HG03103 (cell line): Measurements from ENCODE around the gene RAB7A.
"Not testable (repeated sequence)": the region's sequence is repeated elsewhere in the genome, so short reads cannot be mapped to it uniquely, and the experiment has no call there.

ENCODE experiments used
- ATAC-seq: cut with Tn5 transposase; IDR thresholded peaks from one replicate; pipeline ENCODE4 v1.9.1; 2021; ENCODE audit warnings: low read depth; ENCODE audit not compliant: unreplicated experiment

RAB7A gene

DNA sequence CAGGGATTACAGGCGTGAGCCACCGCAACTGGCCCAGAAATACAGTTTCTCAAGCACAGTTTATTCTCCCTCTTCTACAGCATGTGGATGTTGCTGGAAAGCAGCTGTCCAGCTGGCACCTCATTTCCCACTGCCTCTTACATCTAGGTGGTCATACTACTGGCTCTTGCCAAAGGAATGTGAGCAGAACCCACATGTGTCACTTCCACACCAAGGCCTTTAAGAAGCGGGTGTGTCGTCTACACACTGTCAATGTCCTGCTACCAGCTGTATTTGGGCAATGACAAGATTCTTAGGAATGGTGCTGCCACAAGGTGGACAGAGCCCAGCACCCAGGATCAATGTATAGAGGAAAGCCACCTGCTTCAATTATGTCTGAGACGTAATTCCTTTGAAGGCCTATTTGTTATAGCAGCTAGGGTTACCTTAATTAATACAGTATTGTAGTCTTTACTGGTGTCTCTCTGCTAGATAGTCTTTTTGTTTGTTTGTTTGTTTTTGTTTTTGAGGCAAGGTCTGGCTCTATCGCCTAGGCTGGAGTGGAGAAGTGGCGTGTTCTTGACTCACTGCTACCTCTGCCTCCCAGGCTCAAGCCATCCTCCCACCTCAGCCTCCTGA, 15.1 kb upstream of the RAB7A start:
- no peak for ATAC-seq

DNA sequence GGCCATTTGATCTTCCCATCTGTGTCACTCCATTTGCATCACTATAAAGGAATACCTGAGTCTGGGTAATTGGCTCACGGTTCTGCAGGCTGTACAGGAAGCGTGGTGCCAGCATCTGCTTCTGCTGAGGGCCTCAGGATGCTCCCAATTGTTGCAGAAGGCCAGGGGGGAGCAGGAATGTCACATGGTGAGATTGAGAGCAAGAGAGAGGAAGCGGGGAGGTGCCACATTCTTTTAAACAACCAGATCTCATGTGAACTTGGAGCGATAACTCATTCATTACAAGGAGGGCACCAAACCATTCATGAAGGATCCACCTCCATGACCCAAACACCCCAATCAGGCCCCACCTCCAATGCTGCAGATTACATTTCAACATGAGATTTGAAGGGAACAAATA, 13.1 kb upstream of the RAB7A start:
- ATAC-seq: no peak

DNA sequence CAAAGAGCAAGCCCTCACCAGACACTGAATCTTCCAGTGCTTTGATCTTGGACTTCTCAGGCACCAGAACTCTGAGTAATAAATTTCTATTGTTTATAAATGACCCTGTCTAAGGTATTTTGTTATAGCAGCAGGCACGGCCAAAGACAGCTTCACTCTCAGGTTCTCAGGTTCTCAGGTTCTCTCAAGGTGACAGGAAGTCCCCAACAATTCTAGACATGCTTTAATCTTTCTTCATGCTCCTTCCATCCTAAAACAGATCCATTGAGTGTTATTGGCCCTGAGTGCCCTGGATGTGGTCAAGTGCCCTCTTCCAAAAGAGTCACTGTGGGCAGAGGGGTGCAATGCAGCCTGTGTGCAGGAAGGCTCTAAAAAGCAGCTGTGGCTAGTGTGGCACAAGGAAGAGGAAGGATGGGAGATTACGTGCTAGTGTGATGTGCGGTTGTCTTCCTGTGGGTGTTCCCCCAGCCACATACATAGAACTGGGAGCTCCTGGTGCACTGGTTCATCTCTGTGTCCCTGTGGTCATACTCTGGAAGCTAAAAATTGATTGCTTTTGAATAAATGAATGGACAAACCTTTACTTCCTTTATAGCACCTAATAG, 11.0 kb upstream of the RAB7A start:
- ATAC-seq: no peak

DNA sequence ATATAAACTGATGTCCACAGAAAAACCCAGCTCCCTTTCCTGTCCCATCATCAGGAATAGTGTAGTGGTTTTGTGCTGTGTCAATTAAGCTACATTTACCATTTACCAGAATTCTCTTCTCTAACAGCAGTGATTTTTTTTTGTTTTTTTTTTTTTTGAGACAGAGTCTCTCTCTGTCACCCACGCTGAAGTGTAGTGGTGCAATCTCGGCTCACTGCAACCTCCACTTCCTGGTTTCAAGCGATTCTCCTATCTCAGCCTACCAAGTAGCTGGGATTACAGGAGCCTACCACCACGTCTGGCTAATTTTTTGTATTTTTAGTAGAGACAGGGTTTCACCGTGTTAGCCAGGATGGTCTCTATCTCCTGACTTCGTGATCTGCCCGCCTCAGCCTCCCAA, 7.1 kb upstream of the RAB7A start:
- not testable (repeated sequence) for ATAC-seq

DNA sequence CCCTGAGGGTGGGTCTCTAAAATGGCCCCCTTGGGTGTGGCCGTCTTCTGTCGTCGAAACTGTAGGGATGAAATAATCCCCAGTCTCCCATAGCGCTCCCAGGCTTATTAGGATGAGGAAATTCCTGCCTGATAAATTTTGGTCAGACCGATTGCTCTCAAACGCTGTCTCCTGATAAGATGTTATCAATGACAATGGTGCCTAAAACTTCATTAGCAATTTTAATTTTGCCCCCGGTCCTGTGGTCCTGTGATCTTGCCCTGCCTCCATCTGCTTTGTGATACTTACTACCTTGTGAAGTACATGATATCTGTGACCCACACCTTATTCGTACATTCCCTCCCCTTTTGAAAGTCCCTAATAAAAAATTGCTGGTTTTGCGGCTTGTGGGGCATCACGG, 5.1 kb upstream of the RAB7A start:
- no peak for ATAC-seq

DNA sequence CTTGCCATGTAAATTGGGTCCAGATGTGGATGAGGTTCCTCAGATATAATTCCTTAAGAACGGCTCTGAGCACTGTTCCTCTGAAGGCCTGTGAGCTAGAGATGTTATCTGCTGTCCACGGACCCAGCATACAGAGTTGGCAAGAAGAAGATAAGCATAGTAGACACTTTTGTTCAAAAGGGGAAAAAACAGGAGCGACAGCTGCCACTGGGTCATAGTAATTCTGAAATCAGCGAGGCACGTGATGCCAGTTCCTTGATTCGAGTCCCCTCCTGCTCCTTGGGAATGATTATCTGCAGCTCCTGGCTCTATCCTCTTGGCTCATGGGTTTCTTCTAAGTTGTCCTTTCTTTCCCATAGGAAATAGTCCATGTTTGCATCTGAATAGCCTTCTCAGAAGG, 2.5 kb upstream of the RAB7A start:
- ATAC-seq: no peak

DNA sequence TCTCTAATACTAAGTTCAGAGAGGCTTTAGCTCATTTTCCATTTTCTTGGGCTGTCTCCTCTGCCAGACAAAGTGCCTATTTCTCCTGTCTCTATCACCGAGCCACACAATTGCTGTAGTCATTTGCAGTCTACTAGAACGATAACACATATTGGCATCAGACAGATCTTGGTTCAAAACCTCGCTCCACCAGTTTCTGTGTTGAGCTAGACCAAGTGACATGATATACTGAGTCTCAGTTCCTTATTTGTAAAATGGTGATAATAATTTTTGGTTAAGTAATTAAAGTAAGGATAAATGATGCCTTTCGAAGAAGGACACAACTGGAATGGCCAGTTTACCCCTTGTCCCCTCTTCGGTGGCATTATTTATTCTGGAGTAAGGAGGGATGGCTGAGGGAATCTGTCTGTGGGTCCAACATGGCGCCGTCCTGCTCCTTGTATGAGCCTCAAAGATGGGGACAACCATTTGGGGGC, 398 bp upstream of the RAB7A start:
- ATAC-seq: peak; percentile 19

DNA sequence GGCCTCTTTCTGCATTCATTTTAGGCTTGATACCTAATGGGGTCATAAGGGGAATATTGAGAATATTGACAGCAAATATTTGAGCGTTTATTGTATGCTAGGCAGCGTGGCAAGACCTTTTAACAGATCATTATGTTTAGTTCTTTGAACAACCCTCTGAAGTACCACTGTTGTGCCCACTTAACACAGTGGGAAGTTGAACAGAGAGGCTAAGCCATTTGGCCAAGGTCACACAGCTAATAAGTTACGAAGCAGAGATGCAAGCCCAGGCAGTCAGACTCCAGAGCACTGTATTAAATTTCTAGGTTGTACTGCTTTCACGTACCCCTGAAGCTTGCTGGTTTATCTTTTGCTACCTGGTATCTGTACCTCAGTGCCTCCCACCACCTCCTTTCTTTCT, 1.1 kb downstream of the RAB7A start:
- no peak for ATAC-seq

DNA sequence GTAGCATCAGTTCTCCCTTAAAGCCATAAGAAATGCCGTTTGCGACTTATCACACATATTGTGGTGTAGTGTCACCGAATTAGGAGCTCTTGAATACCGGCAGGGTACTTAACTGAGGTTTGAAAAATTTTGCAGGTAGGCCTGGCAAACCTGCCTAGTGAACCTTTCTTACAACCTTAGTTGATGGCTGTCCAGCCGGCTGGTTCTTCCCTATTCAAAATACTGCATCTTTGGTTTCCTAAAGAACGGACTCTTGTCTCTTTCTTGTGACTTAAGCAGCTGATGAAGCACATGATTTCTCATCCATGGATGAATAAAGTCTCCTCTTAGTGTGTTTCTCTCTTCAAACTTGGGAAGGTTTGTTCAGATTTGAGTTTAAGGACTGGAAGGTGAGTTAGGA, 1.5 kb downstream of the RAB7A start:
- no peak for ATAC-seq

DNA sequence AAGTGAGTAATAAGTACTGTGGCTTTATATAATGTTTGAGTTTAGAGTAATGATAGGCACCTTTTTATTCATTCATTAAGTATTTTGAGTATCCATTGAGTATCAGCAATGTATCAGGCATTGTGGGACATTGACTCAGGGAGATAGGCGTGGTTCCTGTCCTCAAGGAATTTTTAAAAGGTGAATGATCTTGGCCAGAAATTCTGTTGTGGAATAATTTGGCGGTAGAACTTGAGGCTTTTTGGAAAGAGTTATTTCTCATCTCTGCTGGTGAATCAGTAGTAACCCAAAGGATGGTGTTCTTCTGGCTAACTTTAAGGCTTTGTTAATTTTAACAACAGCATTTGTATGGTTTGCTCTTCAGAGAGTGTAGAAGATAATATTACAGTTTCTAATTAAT, 2.0 kb downstream of the RAB7A start:
- no peak for ATAC-seq

DNA sequence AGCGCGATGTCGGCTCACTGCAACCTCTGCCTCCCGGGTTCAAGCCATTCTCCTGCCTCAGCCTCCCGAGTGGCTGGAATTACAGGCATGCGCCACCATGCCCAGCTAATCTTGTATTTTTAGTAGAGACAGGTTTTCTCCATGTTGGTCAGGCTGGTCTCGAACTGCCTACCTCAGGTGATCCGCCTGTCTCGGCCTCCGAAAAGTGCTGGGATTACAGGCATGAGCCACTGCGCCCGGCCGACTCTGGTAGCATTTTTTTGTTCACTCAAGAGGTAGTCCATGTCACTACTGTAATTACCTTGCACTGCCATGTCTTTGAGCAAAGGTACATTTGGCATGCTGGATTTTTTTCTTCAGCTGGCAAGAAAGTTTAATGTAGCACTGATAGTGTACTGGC, 2.5 kb downstream of the RAB7A start:
- ATAC-seq: not testable (repeated sequence)

DNA sequence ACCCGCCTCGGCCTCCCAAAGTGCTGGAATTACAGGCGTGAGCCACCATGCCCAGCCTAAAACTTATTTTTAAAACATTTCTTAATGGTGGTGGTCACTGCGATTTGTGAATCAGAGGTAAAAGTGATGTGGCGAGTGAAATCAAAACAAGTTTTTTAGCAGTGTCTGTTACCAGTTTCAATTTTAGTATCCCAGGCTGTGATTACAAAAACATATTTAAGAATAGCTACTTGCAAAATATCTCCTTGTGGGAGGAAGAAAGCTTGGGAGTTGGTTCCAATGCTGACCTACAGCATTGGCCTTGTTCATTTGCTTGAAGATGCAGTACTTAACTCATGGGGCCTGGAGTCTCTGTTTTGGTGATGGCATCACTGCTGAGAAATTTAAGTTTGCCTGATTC, 4.5 kb downstream of the RAB7A start:
- no peak for ATAC-seq

DNA sequence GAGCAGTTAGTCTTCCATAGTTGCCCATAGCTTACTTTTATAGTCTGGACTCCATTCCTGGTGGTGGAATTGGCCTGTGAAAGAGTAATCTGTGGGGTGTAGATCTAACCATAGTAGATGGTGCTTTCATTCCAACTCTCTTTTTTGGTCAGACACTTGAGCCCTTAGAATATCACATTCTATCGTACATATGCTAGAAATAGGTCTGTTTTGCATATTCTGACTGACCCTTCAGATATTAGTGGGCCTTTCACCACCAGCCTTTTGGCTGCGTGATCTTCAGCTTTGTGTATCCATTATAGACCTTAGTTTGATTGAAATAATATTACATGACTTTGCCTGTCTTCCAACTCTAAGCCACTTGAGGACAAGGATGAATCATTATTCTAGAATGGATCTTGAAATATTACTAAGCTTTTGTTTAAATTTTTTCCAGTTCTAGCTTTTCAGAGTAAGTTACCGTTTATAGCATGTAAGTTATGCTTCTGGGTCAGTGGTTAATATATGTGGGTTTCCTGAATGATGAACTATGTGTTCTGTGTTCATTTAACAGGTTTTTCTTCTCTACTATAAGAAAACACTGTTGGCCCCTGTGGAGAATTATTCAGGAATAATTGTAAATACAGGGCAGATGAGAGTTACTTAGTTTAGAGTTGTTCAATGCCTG, 8.7 kb downstream of the RAB7A start:
- ATAC-seq: no peak

DNA sequence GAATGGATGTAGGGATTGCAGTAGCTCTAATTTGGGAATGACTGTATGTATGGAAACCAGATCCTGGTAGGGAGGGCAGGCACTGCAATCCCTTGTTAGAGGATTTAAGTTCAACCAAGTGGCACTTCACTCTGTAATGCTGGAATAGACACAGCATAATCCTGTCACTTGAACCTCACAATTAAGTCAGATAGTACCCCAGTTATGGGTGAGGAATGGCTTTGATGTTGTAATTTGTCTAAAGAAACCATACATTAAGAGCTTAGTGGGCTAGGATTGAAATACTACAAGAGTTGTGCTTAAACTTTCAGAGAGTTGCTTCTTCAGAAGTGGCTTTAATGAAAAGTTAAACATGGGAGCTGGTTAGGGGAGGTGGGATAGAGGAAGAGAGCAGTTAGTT, 9.3 kb downstream of the RAB7A start:
- no peak for ATAC-seq

DNA sequence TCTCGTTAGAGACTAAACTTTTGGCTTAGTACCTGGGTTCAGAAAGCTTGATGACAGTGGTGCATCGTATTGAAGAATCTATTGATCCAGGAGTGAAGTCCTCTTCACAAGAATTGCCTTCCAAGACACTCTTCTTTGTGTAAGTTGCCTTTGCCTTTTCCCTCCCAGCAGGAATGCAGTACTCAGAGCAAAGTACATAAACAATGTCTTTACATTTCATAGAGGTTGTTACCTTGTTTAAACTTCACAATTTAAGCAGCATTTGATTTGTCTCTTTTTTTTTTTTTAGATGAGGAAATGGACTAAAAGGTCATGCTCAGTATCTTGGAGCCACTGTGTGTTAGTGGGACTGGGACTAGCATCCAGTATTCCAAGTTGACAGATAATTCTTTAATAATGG, 9.9 kb downstream of the RAB7A start:
- no peak for ATAC-seq

DNA sequence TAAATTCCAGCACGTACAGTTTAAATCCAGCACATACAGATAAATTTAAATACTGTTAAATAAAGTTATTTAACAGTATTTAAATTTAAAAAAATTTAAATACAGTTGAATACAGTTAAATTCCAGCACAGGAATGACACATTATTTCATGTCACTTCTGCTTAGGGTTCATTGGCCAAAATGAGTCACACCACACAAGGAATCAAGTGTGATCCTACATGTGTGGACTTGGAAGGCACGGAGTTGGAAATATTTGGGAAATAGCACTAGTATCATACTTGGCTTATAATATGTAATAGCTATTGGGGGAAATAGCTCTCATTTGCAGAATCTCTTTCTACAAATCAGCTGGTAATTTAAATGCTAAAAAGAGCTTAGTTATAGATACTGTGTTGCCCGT, 10.6 kb downstream of the RAB7A start:
- no peak for ATAC-seq

DNA sequence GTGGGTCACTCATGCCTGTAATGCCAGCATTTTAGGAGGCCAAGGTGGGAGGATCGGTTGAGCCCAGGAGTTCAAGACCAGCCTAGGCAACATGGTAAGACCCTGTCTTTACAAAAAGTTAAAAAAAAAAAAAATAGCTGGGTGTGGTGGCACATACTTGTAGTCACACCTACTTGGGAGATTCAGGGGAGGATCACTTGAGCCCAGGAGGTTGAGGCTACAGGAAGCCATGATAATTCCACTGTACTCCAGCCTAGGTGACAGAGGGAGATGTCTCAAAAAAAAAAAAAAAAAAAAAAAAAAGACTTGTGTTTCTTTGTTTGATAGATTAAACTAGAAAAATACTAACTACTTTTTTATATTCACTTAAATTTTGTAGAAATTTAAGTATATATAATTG, 14.6 kb downstream of the RAB7A start:
- ATAC-seq: no peak

DNA sequence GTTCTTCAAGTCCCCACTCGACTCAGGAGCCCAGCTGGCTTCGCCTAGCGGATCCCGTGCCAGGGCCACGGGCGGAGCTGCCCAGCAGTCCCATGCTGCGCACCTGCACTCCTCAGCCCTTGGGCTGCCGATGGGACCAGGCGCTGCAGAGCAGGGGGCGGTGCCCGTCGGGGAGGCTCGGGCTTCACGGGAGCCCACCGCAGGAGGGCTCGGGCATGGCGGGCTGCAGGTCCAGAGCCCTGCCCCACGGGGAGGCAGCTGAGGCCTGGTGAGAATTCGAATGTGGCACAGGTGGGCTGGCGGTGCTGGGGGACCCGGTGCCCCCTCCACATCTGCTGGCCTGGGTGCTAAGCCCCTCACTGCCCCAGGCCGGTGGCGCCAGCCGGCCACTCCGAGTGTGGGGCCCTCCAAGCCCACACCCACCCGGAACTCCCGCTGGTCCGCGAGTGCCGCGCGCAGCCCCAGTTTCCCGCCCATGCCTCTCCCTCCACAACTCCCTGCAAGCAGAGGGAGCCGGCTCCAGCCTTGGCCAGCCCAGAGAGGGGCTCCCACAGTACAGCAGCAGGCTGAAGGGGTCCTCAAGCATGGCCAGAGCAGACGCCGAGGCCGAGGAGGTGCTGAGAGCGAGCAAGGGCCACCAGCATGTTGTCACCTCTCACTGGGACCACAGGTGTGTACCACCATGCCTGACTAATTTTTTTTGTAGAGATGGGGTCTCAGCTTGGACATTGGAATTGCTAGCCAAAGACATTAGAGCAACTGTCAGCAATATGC, 17.0 kb downstream of the RAB7A start:
- ATAC-seq: no peak

DNA sequence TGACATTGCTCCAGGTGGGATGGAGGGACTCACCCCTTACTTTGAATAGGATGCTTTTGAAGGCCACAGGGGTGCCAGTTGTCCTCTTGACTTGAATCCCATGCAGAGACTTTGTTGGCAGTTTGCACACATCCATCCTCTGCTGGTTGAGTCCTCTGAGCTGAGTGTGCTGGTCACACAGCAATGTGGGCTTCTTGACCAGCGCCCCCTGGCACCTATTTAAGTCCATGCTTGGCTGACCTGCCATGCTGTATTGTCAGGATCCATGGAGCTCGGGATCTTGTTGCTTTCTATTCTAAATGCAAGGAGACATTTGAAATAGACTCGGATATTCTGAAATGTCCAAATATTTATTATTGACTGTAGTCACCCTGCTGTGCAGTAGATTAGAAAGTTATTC, 19.8 kb downstream of the RAB7A start:
- ATAC-seq: no peak

DNA sequence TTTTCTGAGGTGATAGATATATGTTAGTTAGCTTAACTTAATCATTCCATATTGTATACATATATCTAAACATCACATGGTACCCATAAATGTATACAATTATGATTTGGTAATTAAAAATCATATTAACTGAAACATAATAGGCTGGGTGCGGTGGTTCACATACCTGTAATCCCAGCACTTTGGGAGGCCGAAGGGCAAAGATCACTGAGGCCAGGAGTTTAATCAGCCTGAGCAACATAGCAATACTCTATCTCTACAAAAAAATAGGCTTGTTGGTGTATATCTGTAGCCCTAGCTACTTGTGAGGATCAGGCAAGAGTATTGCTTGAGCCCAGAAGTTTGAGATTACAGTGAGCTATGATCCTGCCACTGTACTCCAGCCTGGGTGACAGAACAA, 20.9 kb downstream of the RAB7A start:
- no peak for ATAC-seq

DNA sequence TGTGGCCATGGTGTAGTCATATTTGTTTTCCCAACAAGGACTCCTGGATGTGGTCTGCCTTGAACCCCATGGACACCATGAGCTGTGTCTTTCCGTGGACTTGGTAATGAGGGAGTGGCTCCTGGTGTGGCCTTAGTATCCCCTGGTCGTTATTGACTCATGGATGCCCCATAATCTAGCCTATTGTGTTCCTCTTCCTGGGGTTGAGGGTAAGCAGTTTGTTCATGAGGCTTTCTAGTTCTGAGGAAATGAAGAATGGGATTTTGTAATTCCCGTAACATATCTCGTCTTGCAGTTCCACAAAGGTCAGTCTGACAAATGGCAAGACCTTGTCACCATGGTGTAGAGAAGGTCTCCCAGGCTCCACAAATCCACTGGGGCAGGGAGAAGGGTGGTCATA, 22.6 kb downstream of the RAB7A start:
- ATAC-seq: no peak
